ENCODE measurements around the gene CNTN5. TPM values are rescaled to one million over a fixed set of nuclear protein-coding genes. Genes with fewer than 3 reads are reported as not detected.
"Not testable (repeated sequence)": the region's sequence is repeated elsewhere in the genome, so short reads cannot be mapped to it uniquely, and the experiment has no call there.

Gene CNTN5
- total RNA-seq, 2 donors from 2014 or later = 1.4 to 3.3 TPM

GRCh38 chr11:99822846-99823565 lies 802.3 kb downstream of the CNTN5 start:
- no peaks in the 10 kb centered on the region for H3K27me3 ChIP-seq (ENCODE audit: control insufficient read depth, insufficient read depth, low read length, poor library complexity, severe bottlenecking)
- Mint-ChIP-seq H3K9me3 (no peaks in the 10 kb centered on the region), H3K4me1 (no peaks in the 10 kb centered on the region), H3K27ac (no peak overlapping the region), H3K27me3 (ENCODE audit: insufficient read depth) (no peaks in the 10 kb centered on the region), H3K36me3 (ENCODE audit: low read depth) (no peaks in the 10 kb centered on the region), H3K4me3 (no peak overlapping the region)
- H3K36me3 ChIP-seq (ENCODE audit: control insufficient read depth, insufficient read depth, low read length) = no peaks in the 10 kb centered on the region
- 88 to 94% methylated on average over 4 to 6 of the region's 6 CpGs for WGBS, 2 experiments (ENCODE audit: insufficient coverage in 1 of 2, insufficient read length in 1 of 2)
- TF ChIP-seq, protein P1, sequence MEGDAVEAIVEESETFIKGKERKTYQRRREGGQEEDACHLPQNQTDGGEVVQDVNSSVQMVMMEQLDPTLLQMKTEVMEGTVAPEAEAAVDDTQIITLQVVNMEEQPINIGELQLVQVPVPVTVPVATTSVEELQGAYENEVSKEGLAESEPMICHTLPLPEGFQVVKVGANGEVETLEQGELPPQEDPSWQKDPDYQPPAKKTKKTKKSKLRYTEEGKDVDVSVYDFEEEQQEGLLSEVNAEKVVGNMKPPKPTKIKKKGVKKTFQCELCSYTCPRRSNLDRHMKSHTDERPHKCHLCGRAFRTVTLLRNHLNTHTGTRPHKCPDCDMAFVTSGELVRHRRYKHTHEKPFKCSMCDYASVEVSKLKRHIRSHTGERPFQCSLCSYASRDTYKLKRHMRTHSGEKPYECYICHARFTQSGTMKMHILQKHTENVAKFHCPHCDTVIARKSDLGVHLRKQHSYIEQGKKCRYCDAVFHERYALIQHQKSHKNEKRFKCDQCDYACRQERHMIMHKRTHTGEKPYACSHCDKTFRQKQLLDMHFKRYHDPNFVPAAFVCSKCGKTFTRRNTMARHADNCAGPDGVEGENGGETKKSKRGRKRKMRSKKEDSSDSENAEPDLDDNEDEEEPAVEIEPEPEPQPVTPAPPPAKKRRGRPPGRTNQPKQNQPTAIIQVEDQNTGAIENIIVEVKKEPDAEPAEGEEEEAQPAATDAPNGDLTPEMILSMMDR (conservative IDR thresholded peaks at IDR 0.05) = no peak
- no peak for DNase-seq
- H3K4me3 ChIP-seq (ENCODE audit: low read length) = no peak overlapping the region
- H3K9ac ChIP-seq (ENCODE audit: extremely low read depth, low read length, poor library complexity, severe bottlenecking) = no peak overlapping the region
- no peak overlapping the region for H3K27ac ChIP-seq (ENCODE audit: low read depth, low read length)
- H3K9me3 ChIP-seq (ENCODE audit: control insufficient read depth, low read length) = no peaks in the 10 kb centered on the region
- no peaks in the 10 kb centered on the region for H3K4me1 ChIP-seq (ENCODE audit: control insufficient read depth, insufficient read depth, low read length)

GRCh38 chr11:99836739-99837138 lies 816.0 kb downstream of the CNTN5 start:
- H3K27me3 ChIP-seq (ENCODE audit: control insufficient read depth, insufficient read depth, low read length, poor library complexity, severe bottlenecking); H3K4me1 Mint-ChIP-seq; H3K9ac ChIP-seq (ENCODE audit: extremely low read depth, low read length, poor library complexity, severe bottlenecking); H3K27me3 Mint-ChIP-seq (ENCODE audit: insufficient read depth); H3K9me3 Mint-ChIP-seq; H3K9me3 ChIP-seq (ENCODE audit: control insufficient read depth, low read length); H3K4me1 ChIP-seq (ENCODE audit: control insufficient read depth, insufficient read depth, low read length); H3K27ac ChIP-seq (ENCODE audit: low read depth, low read length); H3K36me3 ChIP-seq (ENCODE audit: control insufficient read depth, insufficient read depth, low read length); H3K4me3 Mint-ChIP-seq; DNase-seq; H3K27ac Mint-ChIP-seq; H3K4me3 ChIP-seq (ENCODE audit: low read length); H3K36me3 Mint-ChIP-seq (ENCODE audit: low read depth): not testable (repeated sequence)

DNA sequence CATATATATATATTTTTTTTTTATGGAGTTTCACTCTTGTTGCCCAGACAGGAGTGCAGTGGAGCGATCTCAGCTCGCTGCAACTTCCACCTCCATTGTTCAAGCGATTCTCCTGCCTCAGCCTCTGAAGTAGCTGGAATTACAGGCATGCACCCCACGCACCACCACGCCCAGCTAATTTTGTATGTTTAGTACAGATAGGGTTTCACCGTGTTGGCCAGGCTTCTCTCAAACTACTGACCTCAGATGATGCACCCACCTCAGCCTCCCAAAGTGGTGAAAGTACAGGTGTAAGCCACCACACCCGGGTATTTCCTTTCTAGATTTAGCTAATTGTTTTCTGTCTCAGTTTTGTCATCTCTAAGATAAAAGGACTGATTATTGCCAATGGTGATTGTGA lies 821.1 kb downstream of the CNTN5 start:
- Mint-ChIP-seq H3K27me3 (ENCODE audit: insufficient read depth) (no peaks in the 10 kb centered on the region), H3K4me1 (no peaks in the 10 kb centered on the region), H3K9me3 (no peaks in the 10 kb centered on the region), H3K36me3 (ENCODE audit: low read depth) (no peaks in the 10 kb centered on the region), H3K27ac (no peak overlapping the region), H3K4me3 (no peak overlapping the region)
- no peaks in the 10 kb centered on the region for H3K9me3 ChIP-seq (ENCODE audit: control insufficient read depth, low read length)
- H3K4me1 ChIP-seq (ENCODE audit: control insufficient read depth, insufficient read depth, low read length) = no peaks in the 10 kb centered on the region
- no peaks in the 10 kb centered on the region for H3K27me3 ChIP-seq (ENCODE audit: control insufficient read depth, insufficient read depth, low read length, poor library complexity, severe bottlenecking)
- no peak overlapping the region for H3K27ac ChIP-seq (ENCODE audit: low read depth, low read length)
- DNase-seq = no peak
- WGBS, 2 experiments (ENCODE audit: insufficient coverage in 1 of 2, insufficient read length in 1 of 2) = 91 to 98% methylated on average over 6 to 7 of the region's 7 CpGs
- TF ChIP-seq, protein P1 (conservative IDR thresholded peaks at IDR 0.05) = no peak
- H3K9ac ChIP-seq (ENCODE audit: extremely low read depth, low read length, poor library complexity, severe bottlenecking) = no peak overlapping the region
- no peaks in the 10 kb centered on the region for H3K36me3 ChIP-seq (ENCODE audit: control insufficient read depth, insufficient read depth, low read length)
- H3K4me3 ChIP-seq (ENCODE audit: low read length) = no peak overlapping the region

DNA sequence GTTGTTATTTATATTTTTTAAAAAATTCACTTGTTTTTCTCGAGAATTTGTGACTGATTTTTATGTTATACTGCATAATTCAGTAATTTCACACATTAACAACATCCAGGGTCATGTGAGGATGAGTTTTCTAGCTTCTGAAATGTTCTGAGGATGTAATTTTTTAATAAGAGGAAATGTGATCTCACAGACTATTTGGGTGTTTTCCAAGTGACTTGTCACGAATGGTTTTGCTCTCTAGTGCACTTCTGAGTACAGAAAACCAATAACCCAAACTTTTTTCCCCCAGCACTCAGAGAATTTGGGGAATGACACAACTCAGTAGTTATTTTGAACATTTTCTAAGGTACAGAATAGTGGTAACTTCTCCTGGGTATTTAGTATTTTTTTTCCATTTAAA lies 845.2 kb downstream of the CNTN5 start:
- H3K9me3 Mint-ChIP-seq = no peaks in the 10 kb centered on the region
- WGBS, 2 experiments (ENCODE audit: insufficient coverage in 1 of 2, insufficient read length in 1 of 2) = 100% methylated on average over 1 of the region's 2 CpGs
- no peak overlapping the region for H3K9ac ChIP-seq (ENCODE audit: extremely low read depth, low read length, poor library complexity, severe bottlenecking)
- H3K4me1 ChIP-seq (ENCODE audit: control insufficient read depth, insufficient read depth, low read length) = no peaks in the 10 kb centered on the region
- TF ChIP-seq, protein P1 (conservative IDR thresholded peaks at IDR 0.05) = no peak
- H3K27me3 ChIP-seq (ENCODE audit: control insufficient read depth, insufficient read depth, low read length, poor library complexity, severe bottlenecking) = no peaks in the 10 kb centered on the region
- no peaks in the 10 kb centered on the region for H3K27me3 Mint-ChIP-seq (ENCODE audit: insufficient read depth)
- peaks cover 1% of the 10 kb centered on the region for H3K4me1 Mint-ChIP-seq
- H3K27ac Mint-ChIP-seq = no peak overlapping the region
- DNase-seq = no peak
- H3K27ac ChIP-seq (ENCODE audit: low read depth, low read length) = no peak overlapping the region
- no peak overlapping the region for H3K4me3 ChIP-seq (ENCODE audit: low read length)
- H3K4me3 Mint-ChIP-seq = no peak overlapping the region
- no peaks in the 10 kb centered on the region for H3K9me3 ChIP-seq (ENCODE audit: control insufficient read depth, low read length)
- H3K36me3 Mint-ChIP-seq (ENCODE audit: low read depth) = no peaks in the 10 kb centered on the region
- H3K36me3 ChIP-seq (ENCODE audit: control insufficient read depth, insufficient read depth, low read length) = no peaks in the 10 kb centered on the region
